Measurements from ENCODE around the gene CCDC93. TPM values are rescaled to one million over a fixed set of nuclear protein-coding genes. Genes with fewer than 3 reads are reported as not detected.

Gene CCDC93
- polyA plus RNA-seq, 2 of the 4 experiments (the other 2 are of a cell fraction) = 14.4 to 17.8 TPM

GRCh38 chr2:118000041-118000440 is 13.8 kb downstream of the CCDC93 start:
- ChIA-PET POLR2A (no interaction called here), CTCF (interaction anchor here (1.0 to 9.5 kb wide), 3 partner anchors 14 to 186 kb away, joined by 6 to 92 read pairs (median 6); partner anchors contain the start of gene DDX18)
- no peaks in the 10 kb centered on the region for H3K9me3 ChIP-seq
- H3K4me2 ChIP-seq = no peak overlapping the region
- TF ChIP-seq POLR2AphosphoS2 (conservative IDR thresholded peaks at IDR 0.05; ENCODE audit: low read length) = no peak
- TF ChIP-seq HES2 (IDR thresholded peaks at IDR 0.05) = no peak
- TF ChIP-seq PBX3 (IDR thresholded peaks at IDR 0.05) = no peak
- TF ChIP-seq REST (IDR thresholded peaks at IDR 0.05) = no peak
- TF ChIP-seq RARB (CRISPR knock-in tag; IDR thresholded peaks at IDR 0.05) = no peak
- TF ChIP-seq PHF8 (IDR thresholded peaks at IDR 0.05; ENCODE audit: borderline replicate concordance, low read depth) = no peak
- no peak for TF ChIP-seq CHD4 (IDR thresholded peaks at IDR 0.05; ENCODE audit: borderline replicate concordance)
- no peak for TF ChIP-seq KDM5A (IDR thresholded peaks at IDR 0.05)
- no peak for TF ChIP-seq RNF2 (IDR thresholded peaks at IDR 0.05; ENCODE audit: borderline replicate concordance, low read depth)
- DNase-seq (ENCODE audit: low read depth in 1 of 2, low spot score in 1 of 2) = no peak
- FAIRE-seq = no peak
- no peak for ATAC-seq
- no peak overlapping the region for H3K27ac ChIP-seq
- 88% methylated on average over 4 of the region's 4 CpGs for WGBS (ENCODE audit: missing lambda C conversion rate)
- H3K4me1 ChIP-seq = no peaks in the 10 kb centered on the region
- no peak overlapping the region for H3K4me3 ChIP-seq

- 88% methylated on average over 3 of the region's 3 CpGs for WGBS (ENCODE audit: missing lambda C conversion rate)
- H3K4me3 ChIP-seq = no peak overlapping the region
- no peaks in the 10 kb centered on the region for H3K9me3 ChIP-seq
- no peak overlapping the region for H3K4me2 ChIP-seq
- H3K27ac ChIP-seq = no peak overlapping the region
- no peaks in the 10 kb centered on the region for H3K4me1 ChIP-seq
- FAIRE-seq = no peak
- TF ChIP-seq FOXS1 (CRISPR knock-in tag; IDR thresholded peaks at IDR 0.05) = no peak
- no peak for TF ChIP-seq NR3C1 (IDR thresholded peaks at IDR 0.05)
- TF ChIP-seq ATOH8 (CRISPR knock-in tag; IDR thresholded peaks at IDR 0.05; ENCODE audit: low read depth) = no peak
- no peak for TF ChIP-seq EHF (CRISPR knock-in tag; IDR thresholded peaks at IDR 0.05)
- TF ChIP-seq RCOR1 (IDR thresholded peaks at IDR 0.05; ENCODE audit: low read depth, low read length) = no peak
- no peak for TF ChIP-seq ESRRA (IDR thresholded peaks at IDR 0.05; ENCODE audit: borderline replicate concordance, low read length)
- no peak for TF ChIP-seq BCL3 (IDR thresholded peaks at IDR 0.05)
- TF ChIP-seq ZNF302 (CRISPR knock-in tag; IDR thresholded peaks at IDR 0.05) = no peak
- no peak for TF ChIP-seq HEYL (CRISPR knock-in tag; IDR thresholded peaks at IDR 0.05)
- no peak for TF ChIP-seq USF2 (IDR thresholded peaks at IDR 0.05)
- TF ChIP-seq CEBPB (IDR thresholded peaks at IDR 0.05) = no peak
- CTCF ChIA-PET = interaction anchor here (1.0 to 2.5 kb wide), 8 partner anchors 9 to 858 kb away, joined by 3 to 11 read pairs (median 4); partner anchors contain the start of gene DDX18
- no peak for DNase-seq (ENCODE audit: low read depth in 1 of 2, low spot score in 1 of 2)
- ATAC-seq = no peak
- POLR2A ChIA-PET = no interaction called here
Measured at GRCh38 chr2:117997872-117998454, 15.9 kb downstream of the CCDC93 start.
